DMS53 treated with DMSO at 0.1 percent for 48 hours (cell line): ENCODE results near the gene GPR107.

Experiments used
- DNase-seq: peaks from one replicate; lab custom pipeline; 2025; ENCODE audit not compliant: unreplicated experiment; lab: John Stamatoyannopoulos, UW

The GPR107 gene

GRCh38 chr9:130053109-130053503, 600 bp upstream of the GPR107 start:
- DNase-seq: no peak

GRCh38 chr9:130054325-130054786, 650 bp downstream of the GPR107 start:
- DNase-seq: no peak

DNA sequence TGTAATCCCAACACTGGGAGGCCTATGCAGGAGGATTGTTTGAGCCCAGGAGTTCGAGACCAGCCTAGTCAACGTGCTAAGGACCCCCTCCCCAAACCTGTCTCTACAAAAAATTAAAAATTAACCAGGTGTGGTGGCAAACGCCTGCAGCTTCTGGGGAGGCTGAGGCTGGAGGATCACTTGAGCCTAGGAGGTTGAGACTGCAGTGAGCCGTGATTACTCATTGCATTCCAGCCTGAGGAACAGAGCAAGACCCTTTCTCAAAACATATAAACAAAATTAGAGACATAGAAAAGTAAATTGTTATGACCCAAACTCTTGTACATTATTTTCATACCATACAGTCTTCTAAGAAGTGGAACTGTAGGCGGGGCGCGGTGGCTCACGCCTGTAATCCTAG, 1.1 kb downstream of the GPR107 start:
- no peak for DNase-seq

- DNase-seq: no peak
Measured at GRCh38 chr9:130058154-130058553, 4.4 kb downstream of the GPR107 start.

- DNase-seq: no peak
Measured at GRCh38 chr9:130058887-130059286, 5.2 kb downstream of the GPR107 start.

GRCh38 chr9:130060296-130060695, 6.6 kb downstream of the GPR107 start:
- DNase-seq: no peak

GRCh38 chr9:130062750-130063149, 9.0 kb downstream of the GPR107 start:
- no peak for DNase-seq

- DNase-seq: no peak
Measured at GRCh38 chr9:130064621-130065020, 10.9 kb downstream of the GPR107 start.

DNA sequence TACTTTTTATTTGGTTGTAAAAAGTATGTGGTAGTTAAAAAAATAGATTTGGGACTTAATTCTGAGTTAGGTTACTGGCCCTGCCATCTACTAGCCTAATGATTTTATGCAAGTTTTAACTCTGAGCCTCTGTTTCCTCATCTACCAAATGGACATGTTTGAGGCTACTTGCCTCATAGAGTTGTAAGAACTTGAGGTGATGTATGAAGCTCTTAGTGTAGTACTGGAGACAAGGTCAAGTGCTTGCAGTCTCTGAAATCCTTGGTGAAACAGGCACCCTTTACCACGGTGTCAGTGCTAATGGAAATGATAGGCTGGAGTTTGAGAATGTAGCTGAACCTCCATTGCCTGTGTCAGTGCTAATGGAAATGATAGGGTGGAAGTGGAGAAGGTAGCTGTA, 15.3 kb downstream of the GPR107 start:
- no peak for DNase-seq

DNA sequence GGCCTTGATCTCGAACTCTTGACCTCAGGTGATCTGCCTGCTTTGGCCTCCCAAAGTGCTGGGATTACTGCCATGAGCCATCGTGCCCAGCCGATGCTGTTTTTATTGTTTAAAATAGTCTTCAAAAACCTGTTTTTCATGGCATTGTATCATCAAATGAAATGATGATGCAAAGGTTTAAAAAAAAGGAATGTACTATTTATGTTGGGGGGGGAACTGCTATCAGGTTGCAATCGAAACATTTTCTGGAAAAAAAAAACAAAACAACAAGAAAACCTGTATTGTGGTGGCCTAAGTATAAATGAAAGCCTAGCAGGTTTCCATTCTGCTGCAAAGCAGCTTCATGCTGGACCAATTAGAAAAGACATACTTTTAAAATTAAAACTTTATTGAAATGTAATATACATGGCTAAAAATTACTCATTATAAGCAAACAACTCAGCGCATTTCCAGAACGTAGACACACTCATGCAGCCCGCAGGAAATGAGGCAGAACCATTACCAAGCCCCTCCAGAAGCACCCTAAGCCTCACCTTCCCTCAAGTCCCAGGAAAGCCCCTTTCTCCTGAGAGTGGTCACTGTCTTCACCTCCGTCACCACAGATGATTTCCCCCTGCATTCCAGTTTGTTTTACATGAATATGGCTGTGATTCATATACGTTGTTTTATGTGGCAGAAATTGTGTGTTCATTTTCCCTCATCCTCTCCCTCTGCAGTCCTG, 19.0 kb downstream of the GPR107 start:
- no peak for DNase-seq

DNA sequence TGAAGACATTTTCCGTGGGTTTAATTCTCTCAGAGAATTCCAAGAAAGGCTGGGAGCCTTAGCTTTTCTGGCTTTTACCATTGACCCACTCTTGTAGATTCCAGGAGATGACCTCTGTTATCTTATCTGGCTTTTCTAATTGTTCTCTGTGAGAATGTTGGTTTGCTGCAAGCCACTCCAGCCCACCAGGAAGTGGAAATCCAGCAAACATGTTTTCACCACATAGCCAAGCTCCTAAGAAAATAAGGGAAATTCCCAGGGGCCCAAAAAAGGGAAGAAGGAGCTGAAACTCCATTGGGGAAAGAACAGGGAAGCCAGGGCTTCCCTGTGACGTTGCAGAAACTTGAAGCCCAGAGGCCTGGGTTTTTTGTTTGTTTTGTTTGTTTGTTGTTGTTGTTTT, 19.7 kb downstream of the GPR107 start:
- DNase-seq: no peak

GRCh38 chr9:130078547-130078946, 24.8 kb downstream of the GPR107 start:
- DNase-seq: no peak

- DNase-seq: no peak
Measured at GRCh38 chr9:130084337-130084736, 30.6 kb downstream of the GPR107 start.

- DNase-seq: no peak
Measured at GRCh38 chr9:130088051-130088450, 34.3 kb downstream of the GPR107 start.

DNA sequence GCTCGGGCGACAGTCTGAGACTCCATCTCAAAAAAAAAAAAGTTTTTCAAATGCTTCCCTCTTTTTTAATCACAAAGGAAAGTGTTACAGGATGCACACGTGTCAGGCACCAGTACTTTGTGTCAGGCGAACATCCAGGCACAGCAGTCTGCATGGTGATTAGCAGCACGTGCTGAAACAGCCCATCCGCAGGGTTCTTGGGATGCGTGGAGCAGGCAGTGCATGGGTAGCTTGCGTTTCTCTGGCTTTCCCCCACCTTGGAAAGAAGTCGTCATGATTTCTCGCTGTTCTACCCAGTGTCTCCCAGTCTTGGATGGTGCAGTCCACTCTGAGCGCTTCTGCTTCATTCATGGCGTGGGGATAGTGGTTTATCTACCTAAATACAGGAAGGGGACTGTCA, 35.4 kb downstream of the GPR107 start:
- DNase-seq: no peak

- DNase-seq: no peak
Measured at GRCh38 chr9:130090915-130091314, 37.2 kb downstream of the GPR107 start.

DNA sequence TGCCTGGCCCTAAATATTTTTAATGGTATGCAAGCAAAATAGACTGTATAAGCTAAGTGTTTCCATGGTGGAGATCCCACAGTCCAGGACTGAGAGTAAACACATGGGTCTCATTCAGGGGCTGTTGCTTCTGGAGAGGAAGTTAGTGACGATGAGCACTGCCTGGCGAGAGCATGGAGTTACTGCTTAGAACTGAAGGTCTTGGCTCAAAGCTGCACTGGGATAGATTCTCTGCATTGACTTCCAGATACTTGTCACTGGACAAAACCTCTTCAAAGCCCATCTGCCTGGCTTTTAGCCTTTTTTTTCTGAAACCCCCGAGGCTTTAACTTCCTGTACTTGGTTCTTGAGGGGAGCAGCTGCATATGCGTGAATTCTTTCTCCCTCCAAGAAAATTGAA, 39.2 kb downstream of the GPR107 start:
- DNase-seq: no peak

DNA sequence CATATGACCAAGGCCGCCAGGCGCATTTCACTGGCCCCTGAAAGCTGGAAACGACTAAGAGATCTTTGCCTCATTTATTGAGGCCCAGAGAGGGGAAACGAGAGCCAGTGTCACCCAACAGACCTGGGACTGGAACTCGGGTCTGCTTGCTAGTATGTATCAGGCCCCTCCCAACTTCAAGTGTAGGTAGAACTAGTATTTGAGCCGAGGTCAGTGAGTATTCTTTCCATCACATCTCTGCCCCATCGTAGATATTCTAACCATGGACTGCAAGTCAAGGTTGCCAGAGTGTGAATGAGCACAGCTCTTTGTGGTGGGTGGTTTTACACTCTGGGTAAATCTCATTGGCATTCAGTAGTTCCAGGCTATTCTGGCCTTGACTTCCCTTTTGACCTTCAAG, 42.2 kb downstream of the GPR107 start:
- DNase-seq: no peak

DNA sequence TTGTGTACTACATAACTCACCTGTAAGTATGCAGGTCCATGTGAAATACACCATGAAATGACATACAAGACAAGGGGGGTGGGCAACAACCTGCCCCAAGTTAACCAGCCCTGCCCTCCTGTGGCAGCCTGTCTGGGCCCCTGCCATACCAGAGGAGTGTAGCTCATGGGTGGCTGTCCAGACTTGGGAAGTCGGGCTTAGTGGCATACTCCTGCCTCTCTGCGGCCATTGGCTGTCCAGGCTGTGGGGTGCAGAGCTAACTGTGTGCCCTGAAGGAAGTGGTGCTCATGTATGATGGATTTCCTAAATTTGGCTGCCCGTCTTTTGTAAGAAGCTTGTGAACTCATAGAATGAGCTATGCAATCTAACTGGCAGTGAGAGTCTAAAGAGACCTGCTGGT, 47.0 kb downstream of the GPR107 start:
- DNase-seq: no peak

- DNase-seq: no peak
Measured at GRCh38 chr9:130101915-130102314, 48.2 kb downstream of the GPR107 start.

- no peak for DNase-seq
Measured at GRCh38 chr9:130104491-130105193, 50.9 kb downstream of the GPR107 start.

DNA sequence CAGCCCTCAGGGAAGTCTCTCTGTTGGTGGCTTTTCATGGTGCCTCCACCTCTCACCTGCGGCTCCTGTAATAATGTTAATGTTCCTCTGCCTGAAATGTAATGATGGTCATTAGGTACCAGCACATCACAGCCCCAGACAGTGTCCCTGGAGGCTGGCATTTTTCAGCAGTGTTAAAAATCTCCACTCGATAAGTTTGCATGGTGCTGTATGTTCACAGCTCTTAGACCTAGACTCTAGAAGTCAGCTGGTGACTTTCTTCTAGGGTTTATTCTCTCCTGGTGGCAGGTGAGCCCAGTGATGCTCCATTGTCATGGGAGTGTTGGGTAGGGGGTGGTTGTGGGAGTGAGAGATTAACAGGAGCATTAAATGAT, 53.1 kb downstream of the GPR107 start:
- DNase-seq: no peak
